GM19193 (cell line): ENCODE measurements around the gene TEX51.

Experiments
- POLR2A ChIP-seq: IDR thresholded peaks from 4 replicates; pipeline ENCODE4 v1.6.1; 2011; ENCODE audit not compliant: insufficient read depth, insufficient read length; ENCODE audit errors: extremely low read depth

Gene TEX51

DNA sequence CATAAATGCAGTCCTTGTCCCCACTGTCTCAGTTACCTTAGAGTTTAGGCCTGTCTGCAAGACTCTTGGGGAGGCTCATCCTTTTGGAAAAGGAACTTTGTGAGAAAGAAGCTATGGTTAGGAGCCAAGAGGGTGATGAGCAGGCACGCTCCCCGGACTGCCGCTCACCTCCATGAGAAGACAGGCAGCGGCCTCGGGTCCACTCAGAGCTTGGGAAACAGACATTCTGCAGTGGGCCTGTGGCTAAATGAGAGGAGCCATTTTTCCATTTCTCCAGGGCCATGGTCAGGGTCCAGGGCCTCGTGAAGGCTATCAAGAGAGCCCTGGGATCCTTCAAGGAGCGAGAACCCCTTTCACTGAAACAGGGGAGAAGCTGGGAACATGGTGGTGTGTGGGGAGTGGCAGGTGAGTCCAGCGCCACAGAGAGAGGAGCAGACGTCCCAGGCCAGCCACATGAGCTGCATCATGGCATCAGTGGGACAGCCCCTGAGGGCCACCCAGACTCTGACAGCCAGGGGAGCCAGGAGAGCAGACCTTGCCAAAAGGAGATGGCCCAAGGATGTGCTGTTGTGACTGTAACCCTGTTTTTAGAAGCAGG lies 4.0 kb upstream of the TEX51 start:
- no peak for TF ChIP-seq POLR2A

DNA sequence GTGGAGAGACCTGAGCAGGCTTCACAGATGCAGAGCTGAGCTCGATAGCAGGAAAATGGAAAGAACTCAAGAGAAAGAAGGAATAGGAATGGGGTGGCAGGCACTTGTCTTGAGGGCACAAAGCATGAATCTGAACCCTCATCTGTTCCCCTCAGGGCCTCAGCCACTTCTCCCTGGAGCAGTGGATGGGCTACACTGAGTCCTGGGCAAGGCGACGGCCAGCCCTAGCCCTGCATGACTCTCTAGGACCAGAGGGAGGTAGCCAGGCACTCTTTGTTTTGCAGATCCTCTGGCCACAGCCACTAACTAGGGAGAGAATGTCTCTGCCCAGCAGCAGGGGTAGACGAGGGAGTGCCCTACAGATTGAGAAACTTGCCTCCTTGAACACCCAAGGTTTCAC lies 3.4 kb upstream of the TEX51 start:
- no peak for TF ChIP-seq POLR2A

DNA sequence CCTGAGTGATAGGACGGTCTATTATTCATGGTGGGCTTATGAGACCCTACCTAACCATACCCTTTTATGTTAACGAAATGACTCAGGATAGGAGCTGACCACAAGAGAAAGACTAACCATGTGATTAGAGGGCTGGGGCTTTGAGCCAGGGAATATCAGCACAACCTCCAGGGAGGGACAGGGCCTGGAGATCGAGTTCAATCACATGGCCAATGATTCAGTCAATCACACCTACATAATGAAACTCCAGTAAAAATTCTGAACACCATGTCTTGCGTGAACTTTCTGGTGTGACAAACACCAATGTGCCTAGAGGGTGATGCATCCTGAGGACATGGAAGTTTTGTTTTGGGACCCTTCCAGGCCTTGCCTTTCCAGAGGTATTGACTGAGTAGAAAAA lies 2.2 kb upstream of the TEX51 start:
- no peak for TF ChIP-seq POLR2A

DNA sequence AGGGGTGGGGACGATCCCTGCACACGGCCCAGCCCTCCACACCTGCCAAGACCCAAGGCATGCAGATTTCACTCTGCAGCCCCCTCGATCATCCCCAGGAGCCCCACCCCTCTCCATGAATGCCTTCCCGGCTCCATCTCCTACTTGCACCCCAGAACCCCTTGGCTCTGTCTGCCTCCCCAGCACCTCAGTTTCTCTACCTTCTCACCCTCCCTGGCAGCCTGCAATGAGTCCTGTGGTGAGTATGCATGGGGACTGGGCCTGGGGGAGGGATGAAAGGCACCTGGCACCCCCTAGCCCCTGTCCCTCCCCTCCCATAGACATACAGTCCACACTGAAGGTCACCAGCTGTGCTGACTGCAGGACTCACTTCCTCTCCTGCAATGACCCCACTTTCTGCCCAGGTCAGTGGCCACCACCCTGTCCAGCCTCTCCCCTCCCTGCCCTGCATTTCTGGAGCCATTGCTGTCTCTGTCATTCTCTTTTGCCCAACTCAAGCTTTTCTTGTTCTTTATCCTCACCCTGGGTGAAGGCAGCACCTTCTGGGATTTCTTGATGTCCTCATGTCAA lies 1.0 kb downstream of the TEX51 start:
- TF ChIP-seq POLR2A = no peak

DNA sequence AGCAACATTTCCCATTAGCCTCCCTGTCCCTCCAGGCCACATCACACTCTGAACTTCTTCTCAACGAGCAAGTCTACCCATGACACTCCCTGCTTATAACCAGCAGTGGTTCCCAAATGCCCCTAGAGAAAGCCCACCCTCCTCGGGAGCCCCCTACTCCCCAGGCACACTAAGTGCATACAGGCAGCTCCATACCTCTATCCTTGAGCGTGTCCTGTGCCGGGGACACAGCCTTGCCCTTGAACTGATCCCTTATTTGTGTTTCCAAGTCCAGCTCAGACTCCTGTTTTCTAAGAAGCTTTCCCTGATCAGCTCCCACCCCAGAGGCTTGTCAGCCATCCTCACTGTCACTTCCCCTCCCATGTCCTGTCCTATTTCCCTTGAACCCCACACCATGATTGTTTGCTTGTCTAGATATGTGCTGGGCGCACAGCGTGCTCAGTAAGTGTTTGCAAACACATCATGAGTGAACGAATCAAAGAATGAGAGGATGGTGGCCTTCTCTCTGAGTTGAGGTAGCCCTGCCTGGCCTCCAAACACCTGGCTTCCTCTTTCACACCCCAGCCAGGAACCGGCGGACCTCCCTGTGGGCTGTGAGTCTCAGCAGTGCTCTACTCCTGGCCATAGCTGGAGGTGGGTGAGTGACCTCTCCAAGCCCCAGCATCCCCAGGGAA lies 2.1 kb downstream of the TEX51 start:
- TF ChIP-seq POLR2A = no peak

DNA sequence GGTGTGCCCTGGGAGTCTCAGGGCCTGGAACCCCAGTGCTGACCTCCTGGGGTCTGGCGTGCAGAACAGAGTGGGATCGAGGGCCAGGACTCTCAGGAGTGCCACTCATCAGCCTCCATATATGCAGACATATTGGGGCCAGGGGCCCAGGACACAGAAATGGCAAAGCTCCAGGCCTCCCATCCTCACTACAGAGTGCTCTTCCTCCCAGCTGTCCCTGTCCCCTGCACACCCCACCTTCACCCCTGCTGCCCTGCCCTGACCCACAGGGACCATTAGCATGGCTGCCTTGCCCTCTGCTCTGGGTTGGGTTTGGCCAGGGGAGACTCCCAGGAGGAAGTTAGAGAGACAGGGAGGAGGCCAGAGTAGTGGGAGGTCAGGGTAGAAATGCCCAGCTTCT lies 2.8 kb downstream of the TEX51 start:
- no peak for TF ChIP-seq POLR2A

DNA sequence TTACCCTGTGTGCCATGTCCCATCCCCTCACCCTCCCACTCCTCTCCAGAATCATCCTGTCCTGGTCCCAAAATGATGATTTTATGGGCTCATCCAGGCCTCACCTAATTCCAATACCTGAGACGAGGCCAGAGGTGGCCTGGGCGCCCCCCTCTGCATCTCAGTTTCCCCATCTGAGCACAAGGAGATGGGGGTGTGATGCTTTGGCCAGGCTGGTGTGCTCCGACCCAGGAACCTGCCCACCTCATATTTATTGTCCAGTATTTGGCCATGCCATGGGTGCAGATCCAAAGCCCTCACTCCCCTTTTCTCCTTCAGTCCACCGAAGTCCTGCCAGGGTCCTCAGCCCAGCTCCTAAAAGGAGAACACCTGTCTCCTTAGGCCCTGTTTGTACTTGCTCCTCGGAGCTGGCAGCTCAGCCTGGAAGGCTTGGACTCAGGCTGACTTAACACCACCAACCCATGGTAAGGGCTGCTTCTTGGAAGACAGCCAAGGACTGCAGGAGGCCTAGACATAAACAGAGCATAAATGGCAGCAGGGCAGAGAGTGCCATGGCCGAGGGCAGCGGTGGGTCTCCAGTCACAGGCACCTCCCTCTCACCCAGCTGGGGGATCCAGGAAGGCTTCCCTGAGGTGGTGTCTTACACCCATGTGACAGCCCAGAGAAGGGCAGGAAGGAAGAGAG lies 3.6 kb downstream of the TEX51 start:
- TF ChIP-seq POLR2A = no peak

DNA sequence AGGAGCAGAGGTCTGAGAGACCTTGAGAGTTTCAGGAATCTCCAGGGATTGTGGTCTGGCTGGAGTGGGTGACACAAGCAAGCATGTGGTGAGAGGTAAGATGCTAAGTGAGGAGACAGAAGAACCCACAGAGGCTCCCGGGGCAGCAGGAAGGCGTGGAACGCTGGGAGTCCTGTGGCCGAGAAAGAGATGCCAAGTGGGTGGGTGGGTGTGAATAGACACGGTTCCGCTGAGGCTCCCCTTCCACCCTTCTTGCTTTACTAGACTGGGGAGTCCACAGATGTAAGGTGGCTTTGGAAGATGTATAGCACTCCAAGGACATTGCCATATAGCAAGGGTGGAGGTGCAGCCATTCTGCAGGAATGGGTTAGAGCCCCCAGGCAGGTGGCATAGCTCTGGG lies 4.2 kb downstream of the TEX51 start:
- no peak for TF ChIP-seq POLR2A

DNA sequence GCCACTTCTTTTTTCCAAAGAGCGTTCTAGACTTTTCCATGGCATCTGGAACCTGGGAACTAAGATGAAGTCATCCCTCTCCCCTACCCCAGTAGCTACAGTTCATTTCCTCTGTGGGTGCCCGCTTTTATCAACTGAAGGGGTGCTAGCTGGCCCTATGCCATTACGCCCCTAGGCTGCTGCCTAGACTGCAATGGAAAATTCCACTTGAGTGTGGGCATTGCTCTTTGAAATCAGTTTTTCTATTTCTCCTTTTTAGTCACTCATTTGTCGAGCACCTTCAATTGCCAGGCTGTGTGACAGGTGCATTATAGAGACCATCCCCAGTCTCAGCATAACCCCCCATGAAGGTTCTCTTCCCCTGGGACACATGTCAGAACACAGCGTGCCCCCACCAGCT lies 7.3 kb downstream of the TEX51 start:
- TF ChIP-seq POLR2A = no peak

DNA sequence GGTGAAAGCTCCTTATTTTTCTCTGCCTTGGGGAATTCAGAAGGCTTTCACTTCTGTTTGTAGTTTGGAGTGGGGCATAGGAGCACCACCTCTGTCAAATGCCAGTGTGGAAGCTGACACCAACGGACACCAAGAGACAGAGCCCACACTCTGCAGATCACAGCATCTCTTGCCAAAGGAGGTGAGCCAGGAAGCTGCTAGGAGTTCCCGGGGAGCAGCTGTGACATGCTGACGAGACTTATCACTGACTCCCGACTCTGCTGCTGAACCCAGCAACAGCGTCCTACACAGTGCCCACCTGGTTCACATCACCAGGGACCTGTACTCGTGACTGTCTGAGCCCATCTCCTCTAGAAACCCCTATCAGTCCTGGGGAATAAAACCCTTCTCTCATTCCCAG lies 8.1 kb downstream of the TEX51 start:
- TF ChIP-seq POLR2A = no peak

DNA sequence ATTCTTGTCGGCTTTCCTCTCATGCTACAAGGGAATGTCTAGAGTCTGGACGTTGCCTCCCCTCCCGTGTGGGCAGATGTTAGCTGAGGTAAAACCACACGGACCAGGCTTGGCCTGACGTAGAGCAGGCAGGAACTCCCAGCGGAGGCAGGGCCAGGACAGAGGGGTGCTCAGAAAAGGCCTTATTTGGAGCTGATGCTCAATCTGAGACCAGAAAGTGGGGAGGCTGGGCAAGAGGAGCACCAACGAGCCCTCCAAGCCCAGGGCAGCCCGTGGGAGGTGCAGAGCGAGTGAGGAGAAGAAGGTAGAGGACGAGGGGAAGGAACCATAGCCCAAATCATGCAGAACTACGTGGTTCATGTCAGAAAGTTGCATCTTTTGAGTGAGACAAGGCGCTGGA lies 9.0 kb downstream of the TEX51 start:
- TF ChIP-seq POLR2A = no peak

DNA sequence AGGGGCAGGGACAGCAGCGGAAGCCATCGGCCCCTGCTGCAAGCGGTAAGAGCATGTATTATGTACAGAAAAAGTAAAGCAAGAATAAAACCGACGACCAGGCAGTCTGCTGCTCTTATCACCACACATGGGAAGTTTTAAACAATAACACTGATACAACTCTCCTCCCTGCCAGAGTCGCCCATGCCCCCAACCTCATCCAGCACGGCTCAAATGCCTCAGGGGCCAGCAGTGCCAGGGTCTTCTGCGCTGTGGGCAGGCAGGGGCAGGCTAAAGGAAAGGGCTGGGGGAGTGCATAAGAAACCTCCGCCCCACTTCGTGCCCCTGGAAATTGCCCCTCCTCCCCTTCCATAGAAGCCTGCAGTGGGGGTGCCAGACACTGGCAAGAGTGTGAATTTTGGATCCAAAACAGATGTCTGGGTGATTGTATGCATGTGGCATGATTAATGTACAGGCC lies 10.1 kb downstream of the TEX51 start:
- no peak for TF ChIP-seq POLR2A

DNA sequence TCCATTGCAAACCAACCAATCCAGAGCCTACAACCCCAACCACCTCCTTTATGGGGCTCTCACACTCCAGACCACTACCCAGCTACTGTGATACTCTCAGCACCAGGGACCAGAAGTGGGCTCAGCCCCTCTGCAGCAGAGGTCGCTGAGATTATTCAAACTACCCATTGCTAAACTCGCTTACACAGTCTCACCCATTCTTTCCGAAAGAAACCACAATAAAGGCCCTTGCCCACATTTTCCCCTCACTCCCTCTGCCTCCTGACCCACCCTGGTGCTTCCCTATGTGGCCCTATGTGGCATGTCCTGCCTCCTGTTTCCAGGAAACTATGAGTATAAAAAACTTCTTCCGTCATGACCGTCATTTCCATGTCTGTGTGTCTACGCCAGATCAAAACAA lies 10.7 kb downstream of the TEX51 start:
- TF ChIP-seq POLR2A = no peak

DNA sequence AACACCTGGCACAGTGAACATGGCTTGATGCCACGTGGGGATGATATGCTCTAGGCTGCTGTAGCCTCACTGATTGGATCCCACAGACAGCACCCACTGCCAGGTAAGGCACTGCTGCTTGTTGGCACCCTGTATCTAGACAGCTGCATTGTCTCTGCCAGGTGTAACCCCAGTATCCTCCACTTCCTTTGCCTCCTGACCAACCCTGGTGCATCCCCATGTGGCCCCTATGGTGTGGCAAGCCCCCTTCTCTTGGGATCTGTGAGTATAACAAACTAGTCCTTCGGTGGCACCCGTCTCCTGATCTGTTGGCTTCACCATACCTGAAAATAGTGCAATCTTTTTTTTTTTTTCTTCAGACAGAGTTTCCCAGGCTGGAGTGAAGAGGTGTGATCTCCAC lies 11.1 kb downstream of the TEX51 start:
- no peak for TF ChIP-seq POLR2A

DNA sequence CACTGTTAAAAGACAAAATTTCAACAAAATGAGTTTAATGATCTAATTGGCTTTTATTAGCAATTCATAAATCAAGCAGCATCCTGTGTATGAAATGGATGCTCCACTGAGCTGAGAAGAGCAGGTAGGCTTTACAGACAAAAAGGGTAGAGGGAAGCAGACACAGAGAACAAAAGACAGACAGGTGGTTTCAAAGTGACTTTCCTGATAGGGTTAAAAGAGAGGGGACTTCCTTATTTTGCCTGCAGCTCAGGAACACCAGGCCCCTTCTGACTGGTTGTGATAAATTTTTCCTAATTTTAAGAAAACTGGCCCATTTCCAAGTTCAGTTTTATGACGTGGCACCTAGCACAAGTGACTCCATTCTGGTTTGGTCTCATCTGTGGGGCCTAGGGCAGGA lies 11.9 kb downstream of the TEX51 start:
- TF ChIP-seq POLR2A = no peak
